HG03378 (cell line): ENCODE data around the gene CDH12.

ENCODE experiments used
- ATAC-seq: cut with Tn5 transposase; IDR thresholded peaks from one replicate; pipeline ENCODE4 v1.9.1; 2021; ENCODE audit warnings: mild to moderate bottlenecking, moderate library complexity; ENCODE audit not compliant: unreplicated experiment

CDH12 gene

DNA sequence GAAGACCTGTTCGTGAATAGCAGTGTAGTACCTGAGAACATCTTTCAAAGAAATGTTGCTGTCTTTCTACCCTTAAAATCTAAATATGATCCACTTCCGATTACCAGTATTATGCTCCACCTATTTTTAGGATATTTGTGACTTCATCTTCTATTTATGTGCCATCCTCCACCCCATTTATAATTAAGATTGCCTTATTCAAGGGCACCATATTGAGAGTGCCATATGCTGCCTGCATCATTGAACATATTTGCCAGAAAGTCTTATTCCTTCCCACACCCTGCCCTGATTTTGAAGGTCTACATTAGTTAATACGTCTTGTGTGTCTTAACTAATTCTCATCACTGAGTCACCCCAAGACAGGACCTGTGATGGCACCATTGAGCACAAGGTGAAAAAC lies 1076.7 kb downstream of the CDH12 start:
- no peak for ATAC-seq

- ATAC-seq: no peak
Observed at GRCh38 chr5:21774801-21775200, 1078.3 kb downstream of the CDH12 start.

GRCh38 chr5:21774281-21774680 lies 1078.9 kb downstream of the CDH12 start:
- ATAC-seq: no peak

- ATAC-seq: no peak
Observed at GRCh38 chr5:21773456-21773855, 1079.7 kb downstream of the CDH12 start.

DNA sequence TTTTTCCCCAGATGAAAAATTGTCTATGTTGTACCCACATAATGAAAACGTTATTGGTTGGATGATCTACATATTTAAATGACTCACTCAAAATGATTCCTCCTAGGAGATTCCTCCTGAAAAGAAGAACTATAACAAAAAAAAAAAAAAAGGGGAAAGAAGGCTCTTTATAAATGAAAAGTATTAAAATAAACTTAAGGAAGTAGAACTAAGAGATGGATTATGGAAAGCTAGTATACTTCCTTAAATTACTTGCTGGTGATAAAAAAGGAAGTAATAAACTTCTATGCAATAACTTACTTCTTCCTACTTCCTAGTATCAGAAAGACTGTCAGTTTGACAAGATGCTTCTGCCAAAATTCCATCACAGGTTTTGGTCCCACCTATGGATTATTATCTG lies 1087.7 kb downstream of the CDH12 start:
- no peak for ATAC-seq

DNA sequence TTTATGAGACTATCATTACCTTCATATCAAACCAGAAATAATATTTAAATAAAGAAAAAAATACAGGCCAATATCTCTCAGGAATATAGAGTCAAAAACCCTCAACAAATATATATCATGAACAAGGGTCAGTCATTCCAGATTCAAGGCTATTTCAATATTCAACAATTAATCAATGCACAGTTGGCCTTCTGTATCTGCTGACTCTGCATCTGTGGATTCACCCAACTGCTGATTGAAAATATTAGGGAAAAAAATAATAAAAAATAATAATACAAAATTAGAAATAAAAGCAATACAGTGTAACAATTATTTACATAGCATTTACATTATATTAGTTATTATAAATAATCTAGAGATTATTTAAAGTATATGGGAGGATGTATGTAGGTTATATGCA lies 1114.0 kb downstream of the CDH12 start:
- ATAC-seq: no peak

DNA sequence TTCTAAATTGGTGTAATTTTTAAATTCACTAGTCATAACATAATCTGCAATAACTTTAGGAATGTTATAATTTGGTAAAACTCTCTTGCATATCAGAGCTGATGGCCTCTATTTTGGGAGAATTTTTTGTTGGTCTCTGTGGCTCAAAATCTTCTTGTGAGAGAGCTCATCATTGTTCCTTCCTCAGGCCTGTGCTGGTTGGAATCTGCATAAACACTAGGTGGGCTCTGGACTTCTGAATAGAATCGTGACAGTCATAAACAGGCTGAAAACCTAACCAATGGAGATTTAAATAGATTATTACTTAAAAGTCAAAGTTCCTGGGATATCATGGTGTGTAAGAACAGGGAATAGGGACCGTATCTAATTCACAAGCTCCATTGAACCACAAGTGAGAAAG lies 1129.6 kb downstream of the CDH12 start:
- ATAC-seq: no peak

- no peak for ATAC-seq
Observed at GRCh38 chr5:21711866-21712758, 1141.0 kb downstream of the CDH12 start.

DNA sequence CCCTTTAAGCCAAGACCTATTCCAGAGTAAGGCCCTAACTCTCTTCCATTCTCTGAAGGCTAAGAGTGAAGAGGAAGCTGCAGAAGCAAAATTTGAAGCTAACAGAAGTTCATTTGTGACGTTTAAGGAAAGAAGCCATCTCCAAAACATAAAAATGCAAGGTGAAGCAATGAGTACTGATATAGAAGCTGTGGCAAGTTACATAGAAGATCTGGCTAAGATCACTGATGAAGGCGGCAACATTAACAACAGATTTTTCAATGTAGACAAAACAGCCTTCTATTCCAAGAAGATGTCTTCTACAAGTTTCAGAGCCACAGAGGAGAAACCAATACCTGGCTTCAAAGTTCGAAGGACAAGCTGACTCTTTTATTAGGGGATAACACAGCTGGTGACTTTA lies 1143.4 kb downstream of the CDH12 start:
- no peak for ATAC-seq

DNA sequence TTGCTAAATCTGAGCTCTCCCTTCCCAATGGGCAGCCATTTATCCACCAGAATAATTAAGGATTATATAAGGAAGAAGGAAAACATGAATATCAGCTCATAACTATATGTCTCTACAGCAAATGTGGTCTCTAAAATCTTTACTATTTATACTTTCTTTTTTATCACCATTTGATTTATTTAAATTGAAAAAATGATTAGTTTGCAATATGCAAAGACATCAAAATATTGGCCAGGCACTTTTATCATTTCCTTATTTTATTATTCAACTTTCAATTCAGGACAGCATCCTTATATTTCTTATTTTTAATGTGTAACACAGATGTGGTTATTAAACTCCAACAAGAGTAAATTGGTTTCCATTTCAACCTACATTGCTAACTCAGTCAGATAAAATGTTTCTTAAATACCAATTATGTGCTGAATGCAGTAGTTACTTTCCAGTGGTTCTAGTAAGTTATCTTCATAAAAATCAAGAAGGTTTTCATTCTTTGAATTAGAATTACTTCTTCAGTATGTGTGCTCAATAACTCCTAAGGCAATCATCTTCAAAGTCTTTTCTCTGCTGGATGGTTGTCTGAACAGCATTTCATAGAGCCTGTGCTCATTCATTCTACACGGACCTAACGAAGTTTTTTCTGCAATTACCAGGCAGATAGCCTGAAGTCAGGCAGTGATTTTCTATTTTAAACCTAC lies 1148.0 kb downstream of the CDH12 start:
- no peak for ATAC-seq

DNA sequence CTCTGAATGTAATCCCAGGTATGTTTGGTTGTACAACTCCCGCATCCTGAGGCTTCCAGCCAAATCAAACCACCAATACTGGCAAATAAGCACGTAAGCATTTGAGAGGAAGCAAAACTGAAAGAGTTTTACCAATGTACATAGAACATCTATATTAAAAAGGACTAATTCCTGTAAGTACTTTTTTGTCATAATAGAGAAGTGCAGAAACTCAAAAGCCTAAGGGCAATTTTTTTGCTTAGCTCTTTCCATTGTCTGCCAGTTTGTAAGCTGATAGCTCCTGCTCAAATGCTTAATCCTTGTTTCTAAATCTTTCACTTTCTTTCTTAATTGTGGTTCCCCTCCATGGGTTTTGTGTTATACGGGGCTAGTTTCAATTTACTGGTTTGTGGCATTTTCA lies 1151.8 kb downstream of the CDH12 start:
- ATAC-seq: no peak
